ENCODE results near the gene PIK3CG.
A peak's percentile ranks its signal among the peaks of the same experiment; 100 is the strongest.
"Not testable (repeated sequence)": the region's sequence is repeated elsewhere in the genome, so short reads cannot be mapped to it uniquely, and the experiment has no call there.

Gene PIK3CG

DNA sequence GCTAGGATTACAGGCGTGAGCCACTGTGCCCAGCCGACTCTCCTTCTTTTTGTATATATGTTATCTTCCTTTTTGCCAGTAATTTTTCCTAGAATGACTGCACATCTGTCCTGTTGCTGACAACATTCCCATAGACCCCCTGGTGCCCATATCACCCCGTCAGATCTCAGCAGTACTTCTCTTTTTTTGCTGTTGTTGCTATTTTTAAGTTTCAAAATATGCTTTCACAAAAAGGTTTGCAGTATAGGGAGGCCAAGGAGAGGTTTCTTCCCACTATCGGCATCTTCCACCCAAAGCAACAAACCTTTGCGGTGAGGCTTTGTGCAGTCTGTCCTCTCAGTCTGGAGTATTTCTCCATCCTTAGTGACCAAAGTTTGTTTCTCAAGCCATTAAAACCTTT lies 23.1 kb downstream of the PIK3CG start:
- DNase-seq, result no peak

DNA sequence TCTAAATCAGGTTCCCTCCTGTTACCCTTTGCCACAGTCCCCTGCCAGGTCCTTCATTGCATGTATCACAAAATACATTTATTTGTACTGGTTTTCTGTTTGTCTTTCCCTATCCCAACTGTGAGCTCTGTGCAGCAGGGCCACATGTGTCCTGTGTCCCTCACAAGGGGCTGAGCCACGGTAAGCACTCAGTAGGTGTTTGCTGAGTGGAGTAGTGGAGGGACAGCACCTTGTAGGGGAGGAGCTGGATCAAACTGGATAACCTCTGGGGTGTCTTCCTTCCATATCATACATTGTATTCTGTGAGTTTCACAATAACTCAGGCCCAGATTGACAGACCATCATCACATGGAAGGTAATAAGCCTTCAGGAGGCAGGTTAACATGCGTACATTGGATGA lies 25.9 kb downstream of the PIK3CG start:
- DNase-seq, result no peak

DNA sequence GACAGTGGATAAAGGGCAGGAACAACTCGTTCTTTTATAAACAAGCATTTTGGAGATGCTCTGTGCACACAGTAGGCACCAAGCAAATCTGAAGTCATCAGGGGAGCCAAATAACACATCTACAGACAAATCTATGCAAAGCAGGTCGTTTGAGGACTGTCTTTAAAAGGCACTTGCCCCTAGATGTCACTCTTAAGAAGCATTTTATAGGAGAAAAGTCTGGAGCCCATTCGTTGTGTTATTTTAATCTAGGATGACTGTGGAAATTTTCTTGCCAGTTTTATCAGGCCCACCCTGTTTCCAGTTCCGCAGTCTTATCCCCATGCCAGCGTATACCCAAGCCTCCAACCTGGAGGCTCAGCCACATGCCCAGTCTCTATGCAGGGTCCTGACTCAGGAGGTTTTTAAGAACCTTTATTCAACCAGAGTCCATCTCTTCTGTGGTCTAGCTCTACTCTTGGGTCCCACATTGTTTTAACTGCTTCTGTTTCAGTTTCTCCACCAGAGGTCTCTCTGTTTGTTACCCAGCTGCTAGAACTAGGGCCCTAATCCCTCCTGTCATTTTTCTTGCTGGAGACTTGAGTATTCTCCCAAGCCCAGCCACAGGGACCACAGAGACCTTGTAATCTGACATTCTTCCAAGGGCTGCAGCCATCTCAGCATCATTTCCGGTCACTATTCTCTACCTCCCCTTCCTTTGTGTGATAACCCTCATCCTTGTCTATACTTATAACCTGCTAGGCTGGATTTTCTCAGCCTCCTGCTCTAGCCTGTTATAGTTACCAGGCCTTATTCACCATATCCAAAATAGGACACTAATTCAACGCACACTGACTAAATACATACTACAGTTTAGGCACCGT lies 26.7 kb downstream of the PIK3CG start:
- no peak for DNase-seq

DNA sequence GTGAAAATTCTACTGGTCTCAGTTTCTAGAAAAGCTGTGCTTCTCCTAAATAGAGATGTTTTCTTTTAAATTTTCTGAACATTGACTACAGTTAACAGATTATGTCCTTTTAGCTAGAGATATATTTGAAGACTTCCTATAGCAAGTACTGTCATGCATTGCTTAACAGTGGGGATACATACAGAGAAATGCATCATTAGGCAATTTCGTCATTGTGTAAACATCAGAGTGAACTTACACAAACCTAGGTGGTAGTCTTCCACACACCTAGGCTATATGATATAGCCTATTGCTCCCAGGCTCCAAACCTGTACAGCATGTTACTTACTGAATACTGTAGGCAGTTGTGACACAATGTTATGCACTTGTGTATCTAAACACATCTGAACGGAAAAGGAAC lies 28.5 kb downstream of the PIK3CG start:
- no peak for DNase-seq

DNA sequence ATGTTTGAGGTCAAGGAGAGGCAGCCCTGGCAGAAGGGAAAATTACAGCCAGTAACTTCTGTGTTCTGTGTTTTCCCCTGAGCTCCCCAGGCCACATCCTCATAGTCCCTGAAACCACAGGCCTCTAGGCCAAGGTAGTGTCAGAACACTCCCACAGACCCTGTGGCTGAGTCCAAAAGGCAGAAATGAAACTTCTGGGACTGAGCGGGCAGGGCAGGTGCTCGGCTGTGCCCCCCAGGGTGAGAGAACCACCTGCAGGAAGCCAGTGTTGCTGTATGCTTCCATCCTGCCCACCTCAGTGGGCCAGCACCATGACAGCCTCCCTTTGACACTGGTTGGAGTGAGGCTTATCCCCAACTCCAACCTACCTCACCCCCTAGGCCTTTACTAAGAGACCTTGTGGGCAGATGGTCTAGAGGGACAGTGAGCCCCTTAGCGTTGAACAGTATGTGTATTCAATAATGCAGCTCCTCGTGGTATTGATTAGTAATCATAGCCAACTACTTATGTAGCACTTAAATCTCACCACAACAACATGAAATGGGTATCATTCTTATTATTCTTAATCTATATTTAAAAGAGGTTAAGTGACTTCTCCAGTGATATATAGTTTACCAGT lies 30.3 kb downstream of the PIK3CG start:
- peak; percentile 34 for DNase-seq

DNA sequence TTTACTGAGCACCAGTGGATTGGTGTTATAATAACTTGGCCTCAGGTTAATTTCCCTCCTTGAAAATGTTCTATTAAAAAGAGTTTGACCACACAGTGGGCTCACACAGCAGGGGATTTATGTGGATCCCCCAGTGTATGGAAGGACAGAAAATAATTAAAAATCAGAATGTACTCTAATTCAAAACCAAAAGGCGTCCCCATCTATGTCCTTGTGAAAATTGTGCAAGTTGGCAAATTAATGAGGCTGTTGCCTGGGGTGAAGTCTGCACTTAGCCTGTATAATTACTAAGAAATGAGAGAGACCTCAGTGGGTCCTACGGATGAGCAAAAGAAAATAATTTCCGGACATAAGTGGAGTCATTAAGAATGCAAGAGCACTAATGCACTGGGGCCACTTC lies 31.1 kb downstream of the PIK3CG start:
- no peak for DNase-seq

DNA sequence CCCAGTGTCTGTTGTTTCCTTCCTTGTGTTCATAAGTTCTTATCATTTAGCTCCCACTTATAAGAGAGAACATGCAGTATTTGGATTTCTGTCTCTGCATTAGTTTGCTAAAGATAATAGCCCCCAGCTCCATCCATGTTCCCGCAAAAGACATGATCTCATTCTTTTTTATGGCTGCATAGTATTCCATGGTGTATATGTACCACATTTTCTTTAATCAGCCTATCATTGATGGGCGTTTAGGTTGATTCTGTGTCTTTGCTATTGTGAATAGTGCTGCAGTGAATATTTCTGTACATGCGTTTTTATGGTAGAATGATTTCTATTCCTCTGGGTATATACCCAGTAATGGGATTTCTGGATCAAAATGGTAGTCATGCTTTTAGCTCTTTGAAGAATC lies 32.5 kb downstream of the PIK3CG start:
- DNase-seq, result not testable (repeated sequence)

DNA sequence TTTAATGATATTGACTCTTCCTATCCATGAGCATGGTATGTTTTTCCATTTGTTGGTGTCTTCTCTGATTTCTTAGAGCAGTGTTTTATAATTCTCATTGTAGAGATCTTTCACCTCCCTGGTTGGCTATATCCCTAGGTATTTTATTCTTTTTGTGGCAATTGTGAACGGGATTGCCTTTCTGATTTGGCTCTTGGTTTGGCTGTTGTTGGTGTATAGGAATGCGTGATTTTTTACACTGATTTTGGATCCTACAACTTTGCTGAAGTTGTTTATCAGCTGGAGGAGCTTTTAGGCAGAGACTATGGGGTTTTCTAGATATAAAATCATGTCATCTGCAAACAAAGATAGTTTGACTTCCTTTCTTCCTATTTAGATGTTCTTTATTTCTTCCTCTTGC lies 33.9 kb downstream of the PIK3CG start:
- DNase-seq, result not testable (repeated sequence)

DNA sequence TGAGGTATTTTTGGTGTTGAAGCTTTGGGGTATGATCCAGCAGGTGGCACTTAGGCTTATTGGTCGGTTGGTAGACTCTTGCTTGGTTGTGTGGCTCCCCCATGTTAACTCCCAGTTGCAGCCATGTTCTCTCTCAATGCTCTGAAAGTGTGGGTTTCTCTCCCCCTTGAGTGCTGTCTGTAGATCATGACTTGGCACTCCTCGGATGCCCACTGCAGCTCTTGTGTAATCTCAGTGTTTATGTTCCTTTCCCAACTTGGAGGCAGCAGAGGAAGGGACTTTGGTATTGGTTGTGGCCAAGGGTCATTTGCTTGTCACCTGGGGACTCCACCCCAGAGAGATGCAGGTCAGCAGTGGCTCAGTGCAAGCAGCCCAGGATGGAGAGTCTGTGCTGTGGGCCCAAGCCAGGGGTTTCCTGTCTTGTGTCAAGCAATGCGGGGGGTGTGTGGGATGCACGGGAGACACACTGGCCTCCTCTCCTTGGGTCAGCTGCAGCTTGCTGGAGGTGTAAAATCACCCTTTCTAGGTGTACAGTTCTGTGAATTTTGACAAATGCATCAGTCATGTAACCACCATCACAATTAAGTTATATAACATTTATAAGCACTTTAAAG lies 36.9 kb downstream of the PIK3CG start:
- no peak for DNase-seq

DNA sequence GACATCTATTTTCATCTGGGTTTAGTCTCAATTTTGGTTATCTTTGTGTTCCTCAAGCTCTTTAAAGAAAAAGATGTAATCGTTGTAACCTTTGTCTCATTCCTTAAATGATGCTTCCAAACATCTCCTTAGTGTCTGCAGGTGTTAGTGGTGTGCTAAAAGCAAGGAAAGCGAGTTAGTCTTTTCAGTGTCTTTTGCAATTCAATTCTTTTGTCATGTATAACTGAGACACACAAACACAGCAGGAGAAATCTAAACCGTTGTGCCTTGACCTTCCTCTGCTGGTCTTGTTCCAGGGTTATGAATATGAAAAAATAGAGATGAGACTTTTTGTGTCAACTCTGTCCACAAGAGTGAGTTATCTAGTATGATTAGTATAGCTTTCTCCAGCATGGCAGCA lies 40.7 kb downstream of the PIK3CG start:
- no peak for DNase-seq

DNA sequence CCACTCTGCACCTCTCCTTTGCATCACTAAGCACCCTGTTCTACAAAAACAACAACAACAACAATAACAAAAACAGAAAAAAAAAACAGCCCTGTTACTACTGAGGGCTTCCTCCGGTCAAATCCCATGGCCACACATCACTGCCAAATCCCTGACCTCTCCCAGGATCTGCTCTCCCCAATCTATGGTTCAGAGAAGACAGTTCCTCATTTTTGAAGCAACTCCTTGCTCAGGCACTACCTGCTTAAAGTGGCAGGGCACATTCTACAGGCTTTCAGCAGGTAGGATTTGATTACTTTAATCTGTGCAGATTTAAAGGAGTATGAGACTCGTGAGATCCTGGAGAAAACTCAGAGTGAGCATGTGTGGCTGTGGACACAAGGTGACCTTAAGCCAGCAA lies 46.9 kb downstream of the PIK3CG start:
- no peak for DNase-seq

DNA sequence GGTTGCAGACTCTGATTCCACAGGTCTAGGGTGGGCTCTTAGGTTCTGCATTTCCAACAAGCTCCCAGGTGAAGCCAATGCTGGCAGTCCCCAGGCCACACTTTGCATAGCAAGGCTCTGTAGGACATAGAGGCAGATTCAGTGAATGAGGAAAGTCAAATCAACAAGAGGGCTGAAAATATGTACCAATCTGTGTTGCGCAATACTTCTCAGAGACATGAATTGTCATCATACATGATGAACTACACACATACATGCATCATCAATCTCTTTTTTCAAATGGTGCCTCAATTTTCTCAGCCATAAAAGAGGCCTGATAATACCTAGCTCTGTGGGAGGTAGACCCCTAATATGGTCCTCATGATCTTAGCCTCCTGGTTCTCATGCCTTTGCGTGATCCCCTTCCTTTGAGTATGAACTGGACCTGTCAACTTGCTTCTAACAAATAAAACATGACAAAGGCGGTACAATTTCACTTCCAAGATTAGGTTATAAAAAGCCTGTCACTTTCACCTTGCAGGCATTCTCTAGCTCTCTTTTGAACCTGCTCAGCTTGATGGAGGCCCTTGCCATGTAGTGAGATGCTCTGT lies 49.0 kb downstream of the PIK3CG start:
- no peak for DNase-seq

DNA sequence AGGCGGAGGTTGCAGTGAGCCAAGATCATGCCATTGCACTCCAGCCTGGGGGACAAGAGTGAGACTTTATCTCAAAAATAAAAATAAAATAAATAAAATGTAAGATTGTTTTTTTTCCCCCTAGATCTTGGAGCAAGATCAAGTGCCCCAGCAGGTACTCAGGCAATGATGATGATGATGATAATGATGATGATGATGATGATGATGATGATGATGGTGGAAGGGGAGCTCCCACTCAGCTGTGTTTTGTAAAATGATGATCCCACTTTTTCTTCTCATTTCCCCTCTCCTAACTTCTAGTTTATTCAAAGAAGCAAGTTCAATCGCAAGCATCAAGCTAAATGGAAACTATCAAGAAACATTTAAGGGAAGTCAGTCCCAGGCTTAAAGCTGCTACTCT lies 50.3 kb downstream of the PIK3CG start:
- no peak for DNase-seq

DNA sequence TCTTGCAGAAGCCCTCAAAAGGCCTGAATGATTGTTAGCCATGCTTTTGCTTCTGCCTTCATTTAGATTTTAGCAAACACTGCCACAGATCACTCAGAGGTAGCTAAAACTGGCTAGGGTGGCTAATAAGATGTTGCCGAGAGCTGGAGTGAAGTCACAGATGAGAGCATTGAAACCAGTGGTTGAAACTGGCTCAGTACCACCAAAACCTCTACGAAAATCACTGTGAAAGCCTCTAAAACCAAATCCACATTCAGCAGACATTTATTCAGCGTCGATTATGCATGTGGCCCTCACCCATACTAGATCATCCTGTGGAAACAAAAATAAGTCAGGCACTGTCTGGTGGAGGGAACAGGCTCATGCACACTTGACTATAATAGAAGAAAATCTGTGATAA lies 50.8 kb downstream of the PIK3CG start:
- DNase-seq, result no peak

DNA sequence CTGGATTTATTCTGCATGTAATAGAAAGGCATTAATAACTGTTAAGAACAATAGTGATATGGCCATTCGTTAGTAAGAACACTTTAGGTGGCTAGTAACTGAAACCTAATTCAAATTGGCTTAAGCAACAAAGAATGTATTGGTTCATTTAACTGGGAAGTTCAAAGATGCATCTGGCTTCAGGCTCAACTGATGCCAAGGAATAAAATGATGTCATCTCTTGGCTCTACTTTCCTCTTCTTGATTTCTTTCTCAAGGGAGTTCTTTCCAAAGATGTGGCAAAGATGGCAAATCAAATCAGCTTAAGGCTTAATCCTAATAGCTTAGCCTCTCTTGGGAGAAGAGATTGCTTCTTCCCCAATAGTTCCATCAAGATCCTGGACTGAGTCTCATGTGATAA lies 51.6 kb downstream of the PIK3CG start:
- no peak for DNase-seq

DNA sequence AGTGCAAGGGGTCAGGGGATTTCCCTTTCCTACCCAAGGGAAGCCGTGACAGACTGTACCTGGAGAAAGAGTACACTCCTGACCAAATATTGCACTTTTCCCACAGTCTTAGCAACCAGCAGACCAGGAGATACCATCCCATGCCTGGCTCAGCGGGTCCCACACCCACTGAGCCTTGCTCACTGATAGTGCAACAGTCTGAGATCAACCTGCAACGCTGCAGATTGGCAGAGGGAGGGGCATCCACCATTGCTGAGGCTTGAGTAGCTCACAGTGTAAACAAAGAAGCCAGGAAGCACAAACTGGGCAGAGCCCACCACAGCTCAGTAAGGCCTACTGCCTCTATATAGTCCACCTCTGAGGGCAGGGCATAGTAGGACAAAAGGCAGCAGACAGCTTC lies 53.9 kb downstream of the PIK3CG start:
- DNase-seq, result no peak

DNA sequence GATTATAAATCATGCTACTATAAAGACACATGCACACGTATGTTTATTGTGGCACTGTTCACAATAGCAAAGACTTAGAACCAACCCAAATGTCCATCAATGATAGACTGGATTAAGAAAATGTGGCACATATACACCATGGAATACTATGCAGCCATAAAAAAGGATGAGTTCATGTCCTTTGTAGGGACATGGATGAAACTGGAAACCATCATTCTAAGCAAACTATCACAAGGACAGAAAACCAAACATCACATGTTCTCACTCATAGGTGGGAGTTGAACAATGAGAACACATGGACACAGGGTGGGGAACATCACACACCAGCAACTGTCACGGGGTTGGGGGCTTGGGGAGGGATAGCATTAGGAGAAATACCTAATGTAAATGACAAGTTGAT lies 59.4 kb downstream of the PIK3CG start:
- not testable (repeated sequence) for DNase-seq

DNA sequence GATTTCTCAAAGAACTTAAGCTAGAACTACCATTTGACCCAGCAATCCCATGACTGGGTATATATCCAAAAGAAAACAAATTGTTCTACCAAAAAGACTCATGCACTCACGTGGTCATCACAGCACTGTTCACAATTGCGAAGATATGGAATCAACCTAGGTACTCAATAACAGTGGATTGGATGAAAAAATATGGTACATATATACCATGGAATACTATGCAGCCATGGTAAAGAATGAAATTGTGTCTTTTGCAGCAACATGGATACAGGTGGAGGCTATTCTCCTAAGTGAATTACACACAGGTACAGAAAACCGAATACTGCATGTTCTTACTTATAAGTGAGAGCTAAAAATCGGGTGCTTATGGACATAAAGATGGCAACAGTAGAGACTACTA lies 61.8 kb downstream of the PIK3CG start:
- no peak for DNase-seq

DNA sequence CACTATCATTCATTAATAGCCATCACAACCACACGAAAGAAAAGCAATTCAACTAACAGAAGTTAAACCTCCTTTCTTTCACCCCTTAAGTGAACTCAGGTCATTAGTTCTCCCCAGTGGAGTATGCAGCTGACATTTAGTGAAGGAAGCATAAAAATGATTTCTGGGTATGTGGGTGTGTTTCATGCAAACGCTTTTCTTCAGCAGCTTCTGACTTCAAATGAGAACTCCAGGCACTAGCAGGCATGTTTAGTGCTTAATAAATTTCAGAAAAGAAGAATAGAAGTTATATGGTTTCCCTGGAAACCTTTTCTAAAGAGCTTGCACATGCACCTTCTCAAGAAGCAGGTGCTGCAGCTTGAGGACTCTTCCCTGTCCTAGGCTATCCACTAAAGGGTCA lies 62.5 kb downstream of the PIK3CG start:
- DNase-seq, result no peak

DNA sequence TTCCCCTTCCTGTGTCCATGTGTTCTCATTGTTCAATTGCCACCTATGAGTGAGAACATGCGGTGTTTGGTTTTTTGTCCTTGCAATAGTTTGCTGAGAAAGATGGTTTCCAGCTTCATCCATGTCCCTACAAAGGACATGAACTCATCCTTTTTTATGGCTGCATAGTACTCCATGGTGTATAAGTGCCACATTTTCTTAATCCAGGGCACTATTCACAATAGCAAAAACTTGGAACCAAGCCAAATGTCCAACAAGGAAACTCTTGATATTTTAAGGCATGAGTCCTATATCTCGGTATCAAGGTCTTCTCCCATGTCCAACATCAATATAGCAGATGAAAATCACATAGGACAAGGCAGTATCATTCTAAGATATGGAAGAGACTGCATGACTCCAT lies 64.5 kb downstream of the PIK3CG start:
- not testable (repeated sequence) for DNase-seq

DNA sequence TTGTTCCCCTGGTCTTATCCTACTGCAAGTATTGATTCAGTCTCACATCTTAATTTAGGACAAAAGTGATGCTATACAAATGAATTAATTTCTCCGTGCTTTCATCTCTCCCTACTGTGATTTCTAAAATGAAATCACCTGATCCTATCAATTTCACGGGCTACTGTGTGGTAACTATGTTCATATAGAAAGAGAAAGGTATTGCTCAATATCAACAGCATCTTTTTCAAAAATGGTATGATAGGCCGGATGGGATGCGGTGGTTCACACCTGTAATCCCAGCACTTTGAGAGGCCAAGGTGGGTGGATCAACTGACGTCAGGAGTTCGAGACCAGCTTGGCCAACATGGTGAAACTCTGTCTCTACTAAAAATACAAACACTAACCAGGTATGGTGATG lies 71.2 kb downstream of the PIK3CG start:
- DNase-seq, result no peak

DNA sequence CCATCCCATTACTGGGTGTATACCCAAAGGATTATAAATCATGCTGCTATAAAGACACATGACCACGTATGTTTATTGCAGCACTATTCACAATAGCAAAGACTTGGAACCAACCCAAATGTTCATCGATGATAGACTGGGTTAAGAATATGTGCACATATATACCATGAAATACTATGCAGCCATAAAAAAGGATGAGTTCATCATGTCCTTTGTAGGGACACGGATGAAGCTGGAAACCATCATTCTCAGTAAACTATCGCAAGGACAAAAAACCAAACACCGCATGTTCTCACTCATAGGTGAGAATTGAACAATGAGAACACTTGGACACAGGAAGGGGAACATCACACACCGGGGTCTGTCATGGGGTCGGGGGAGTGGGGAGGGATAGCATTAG lies 73.0 kb downstream of the PIK3CG start:
- not testable (repeated sequence) for DNase-seq

DNA sequence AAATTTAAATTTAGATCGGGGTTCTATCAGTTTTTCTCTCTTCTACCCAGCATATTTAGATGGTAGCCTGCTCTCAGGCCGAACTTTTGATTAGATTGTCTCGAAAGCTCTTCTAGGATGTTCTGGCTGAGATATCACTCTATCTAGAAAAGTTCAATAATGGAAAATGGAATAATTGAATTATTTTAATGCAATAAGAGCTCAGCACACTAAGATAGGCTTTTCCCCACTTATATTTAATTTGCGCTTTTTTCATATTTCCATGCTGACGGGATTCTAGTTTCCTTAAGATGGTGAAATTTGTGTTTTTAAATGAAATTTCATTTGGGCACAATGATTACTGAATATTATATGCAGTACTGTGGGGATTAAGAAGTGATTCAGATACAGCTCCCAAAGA lies 73.7 kb downstream of the PIK3CG start:
- no peak for DNase-seq

All from stimulated activated CD8-positive, alpha-beta memory T cell treated with anti-CD3 and anti-CD28 coated beads, Interleukin-4, amount 100 ng/mL, for 48 hours (primary cell).